Esophagus (tissue), 2 donors: ENCODE measurements around the gene ATP2A2. TPM values are rescaled to one million over a fixed set of nuclear protein-coding genes. Genes with fewer than 3 reads are reported as not detected.

Experiments
- H3K27ac ChIP-seq, 2 donors: one replicate each; pipeline ENCODE4 v1.5.1; 2013; ENCODE audit warnings: low read depth in 2 of 2, mild to moderate bottlenecking in 2 of 2, inconsistent platforms in 1 of 2, low read length in 1 of 2, moderate library complexity in 1 of 2
- H3K27me3 ChIP-seq, 2 donors: one replicate each; pipeline ENCODE4 v1.6.1; 2013; ENCODE audit warnings: low read length in 2 of 2, control low read depth in 1 of 2, mild to moderate bottlenecking in 1 of 2; ENCODE audit not compliant: insufficient read depth in 2 of 2, control insufficient read depth in 1 of 2
- H3K36me3 ChIP-seq, 2 donors: one replicate each; pipeline ENCODE4 v1.6.1; 2013; ENCODE audit warnings: low read length in 1 of 2; ENCODE audit not compliant: control insufficient read depth in 2 of 2, insufficient read depth in 2 of 2
- H3K4me1 ChIP-seq, 2 donors: one replicate each; pipeline ENCODE4 v1.6.1; 2013; ENCODE audit warnings: low read length in 1 of 2; ENCODE audit not compliant: control insufficient read depth in 2 of 2, insufficient read depth in 2 of 2
- H3K4me3 ChIP-seq, 2 donors: one replicate each; pipeline ENCODE4 v1.5.1; 2013; ENCODE audit warnings: low read length in 2 of 2, mild to moderate bottlenecking in 2 of 2, low read depth in 1 of 2, moderate library complexity in 1 of 2
- H3K9me3 ChIP-seq, 2 donors: one replicate each; pipeline ENCODE4 v1.6.1; 2013; ENCODE audit warnings: mild to moderate bottlenecking in 2 of 2, low read depth in 1 of 2, low read length in 1 of 2, moderate library complexity in 1 of 2; ENCODE audit not compliant: control insufficient read depth in 2 of 2, insufficient read depth in 1 of 2
- WGBS, 2 donors: extraction: QIAGEN DNeasy Blood & Tissue Kit; methylation state at CpG; one replicate each; pipeline ENCODE4 v1.1.7; 2013; 5-methylcytosine and 5-hydroxymethylcytosine counted together
- polyA plus RNA-seq, 2 donors: library from polyadenylated mRNA; stranded (reverse); fragments of 200-250 nt; gene quantifications; one replicate each; pipeline ENCODE4 v1.2.3, GENCODE V29; 2013
- donor health status: healthy with polysubstance abuse.
- donor health status: Bipolar disorder and iron deficiency.

The ATP2A2 gene
- polyA plus RNA-seq, 2 donors: 40.7 to 102 TPM

- H3K36me3 ChIP-seq: peaks cover 9 to 23% of the 10 kb centered on the region in 2 donors
- H3K27me3 ChIP-seq: no peaks in the 10 kb centered on the region
- H3K9me3 ChIP-seq: no peaks in the 10 kb centered on the region
- H3K4me3 ChIP-seq: no peak overlapping the region
- H3K27ac ChIP-seq: no peak overlapping the region
- no peaks in the 10 kb centered on the region for H3K4me1 ChIP-seq
- WGBS, 2 donors: 82 to 91% methylated on average over 4 of the region's 4 CpGs
These were observed 101.6 kb downstream of the ATP2A2 start for GRCh38 chr12:110382683-110383082.

Other genes with a start within 250 kb of the ATP2A2 start
- 1 to 10 TPM; 4.1 to 4.9 TPM for gene C12orf76, start 232.7 kb upstream of the ATP2A2 start, polyA plus RNA-seq
- 1 to 10 TPM; 1.9 to 3.5 TPM for gene IFT81, start 156.9 kb upstream of the ATP2A2 start, polyA plus RNA-seq
- gene ANAPC7, start 122.5 kb downstream of the ATP2A2 start, polyA plus RNA-seq: 10 to 100 TPM; 49.6 to 75.8 TPM
- 100 to 1,000 TPM; 395 to 601 TPM for gene ARPC3, start 169.1 kb downstream of the ATP2A2 start, polyA plus RNA-seq
- 10 to 100 TPM in 1 of 2 donors, 1 to 10 TPM in 1; 8.8 to 14.8 TPM for gene GPN3, start 187.0 kb downstream of the ATP2A2 start, polyA plus RNA-seq
- 1 to 10 TPM; 3.8 to 4.5 TPM for gene FAM216A, start 187.6 kb downstream of the ATP2A2 start, polyA plus RNA-seq
- gene VPS29, start 220.9 kb downstream of the ATP2A2 start, polyA plus RNA-seq: 100 to 1,000 TPM; 161 to 188 TPM
- under 1 TPM; 0.20 to 0.28 TPM for gene RAD9B, start 221.1 kb downstream of the ATP2A2 start, polyA plus RNA-seq